ENCODE data around the gene PCDH19.

GRCh38 chrX:100263650-100264049 lies 146.4 kb downstream of the PCDH19 start:
- TF ChIP-seq CTCF (IDR thresholded peaks at IDR 0.05; ENCODE audit: poor library complexity) = no peak
- TF ChIP-seq EZH2 (IDR thresholded peaks at IDR 0.05; ENCODE audit: borderline replicate concordance) = no peak
- TF ChIP-seq EZH2phosphoT487 (IDR thresholded peaks at IDR 0.05; ENCODE audit: low read depth, severe bottlenecking, unreplicated experiment) = no peak
